Liver (tissue), 9 donors: ENCODE results near the gene WDR44. TPM values are rescaled to one million over a fixed set of nuclear protein-coding genes. Genes with fewer than 3 reads are reported as not detected.

Experiments used
- DNase-seq: peaks from one replicate; pipeline ENCODE4 v3.0.0-alpha.2; 2017; ENCODE audit warnings: low spot score
- H3K27ac ChIP-seq, 2 donors: one replicate each; pipeline ENCODE4 v1.7.0; 2013; ENCODE audit warnings: inconsistent platforms in 2 of 2, low read length in 2 of 2, control low read depth in 1 of 2, low read depth in 1 of 2, mild to moderate bottlenecking in 1 of 2
- H3K27me3 ChIP-seq, 4 donors: one replicate each; pipeline versions ENCODE4 v1.6.1 to v1.7.0; 2013; ENCODE audit warnings: low read length in 3 of 4, inconsistent platforms in 1 of 4, mild to moderate bottlenecking in 1 of 4, moderate library complexity in 1 of 4; ENCODE audit not compliant: control insufficient read depth in 4 of 4, insufficient read depth in 4 of 4
- H3K36me3 ChIP-seq, 4 donors: one replicate each; pipeline versions ENCODE4 v1.6.1 to v1.7.0; 2013; ENCODE audit warnings: low read length in 3 of 4, mild to moderate bottlenecking in 3 of 4, low read depth in 1 of 4, moderate library complexity in 1 of 4; ENCODE audit not compliant: control insufficient read depth in 4 of 4, insufficient read depth in 3 of 4
- H3K4me1 ChIP-seq, 4 donors: one replicate each; pipeline versions ENCODE4 v1.6.1 to v1.7.0; 2013; ENCODE audit warnings: low read length in 3 of 4, mild to moderate bottlenecking in 3 of 4, moderate library complexity in 1 of 4; ENCODE audit not compliant: control insufficient read depth in 4 of 4, insufficient read depth in 4 of 4
- H3K4me3 ChIP-seq, 3 donors: one replicate each; pipeline versions ENCODE4 v1.6.1 to v1.7.0; 2013; ENCODE audit warnings: low read length in 3 of 3, control low read depth in 1 of 3, low read depth in 1 of 3, mild to moderate bottlenecking in 1 of 3
- H3K9ac ChIP-seq, 2 donors: one replicate each; pipeline ENCODE4 v1.7.0; 2013; ENCODE audit warnings: low read length in 2 of 2, mild to moderate bottlenecking in 2 of 2, moderate library complexity in 2 of 2, control low read depth in 1 of 2, low read depth in 1 of 2
- H3K9me3 ChIP-seq, 4 donors: one replicate each; pipeline versions ENCODE4 v1.6.1 to v1.7.0; 2013; ENCODE audit warnings: low read length in 3 of 4; ENCODE audit not compliant: control insufficient read depth in 4 of 4
- EGR1 ChIP-seq, 2 donors: IDR thresholded peaks; 2 replicates each; pipeline ENCODE4 v1.6.1; 2016 to 2018; ENCODE audit warnings: antibody characterized with exemption in 2 of 2, low read depth in 2 of 2
- FOXA2 ChIP-seq: IDR thresholded peaks from 2 replicates; pipeline ENCODE4 v1.6.1; 2016; ENCODE audit warnings: antibody characterized with exemption
- GABPA ChIP-seq, 2 donors: IDR thresholded peaks in 1 of 2; conservative IDR thresholded peaks in 1 of 2; 2 replicates each; pipeline ENCODE4 v1.6.1; 2016; ENCODE audit warnings: antibody characterized with exemption in 2 of 2, mild to moderate bottlenecking in 1 of 2, moderate library complexity in 1 of 2
- HNF4A ChIP-seq, 2 donors: conservative IDR thresholded peaks; 2 replicates each; pipeline ENCODE4 v1.6.1; 2016; ENCODE audit warnings: antibody characterized with exemption in 2 of 2, mild to moderate bottlenecking in 2 of 2
- JUND ChIP-seq, 2 donors: IDR thresholded peaks; 2 replicates each; pipeline ENCODE4 v1.6.1; 2016; ENCODE audit warnings: antibody characterized with exemption in 2 of 2
- NR2F2 ChIP-seq: IDR thresholded peaks from 2 replicates; pipeline ENCODE4 v1.6.1; 2016; ENCODE audit warnings: antibody characterized with exemption
- RAD21 ChIP-seq, 2 donors: IDR thresholded peaks; 2 replicates each; pipeline ENCODE4 v1.6.1; 2016; ENCODE audit warnings: antibody characterized with exemption in 2 of 2, mild to moderate bottlenecking in 2 of 2
- RXRA ChIP-seq, 2 donors: IDR thresholded peaks; 2 replicates each; pipeline ENCODE4 v1.6.1; 2017 to 2018; ENCODE audit warnings: antibody characterized with exemption in 2 of 2, mild to moderate bottlenecking in 1 of 2
- SP1 ChIP-seq: IDR thresholded peaks from 2 replicates; pipeline ENCODE4 v1.6.1; 2018; ENCODE audit warnings: antibody characterized with exemption, mild to moderate bottlenecking
- YY1 ChIP-seq: IDR thresholded peaks from 2 replicates; pipeline ENCODE4 v1.6.1; 2016; ENCODE audit warnings: antibody characterized with exemption, mild to moderate bottlenecking
- WGBS: extraction: QIAGEN DNeasy Blood & Tissue Kit; methylation state at CpG from one replicate; pipeline ENCODE4 v1.1.7; 2013; 5-methylcytosine and 5-hydroxymethylcytosine counted together
- polyA plus RNA-seq, 2 donors: library from polyadenylated mRNA; stranded (reverse) in 1 of 2; unstranded in 1 of 2; fragments of 200-250 nt in 1 of 2; fragments of >200 nt in 1 of 2; fragmentation: Nextera tagmentation in 1 of 2; extraction: Ambion mirVana in 1 of 2; gene quantifications; one replicate each; pipeline versions ENCODE4 v1.2.1 to v1.2.3, GENCODE V29; 2013 to 2015
- total RNA-seq, 2 donors: library from RNA; depleted of rRNA; stranded (reverse); fragments of >200 nt; gene quantifications; one replicate each; pipeline ENCODE4 v1.2.3, GENCODE V29; 2014
- TF ChIP-seq, protein P1 (sequence below): IDR thresholded peaks from 2 replicates; pipeline ENCODE4 v1.6.1; 2016; ENCODE audit warnings: antibody characterized with exemption, mild to moderate bottlenecking
- TF ChIP-seq, protein P2 (sequence below): IDR thresholded peaks from 2 replicates; pipeline ENCODE4 v1.6.1; 2016; ENCODE audit warnings: antibody characterized with exemption
- TF ChIP-seq, protein P3 (sequence below): IDR thresholded peaks from 2 replicates; pipeline ENCODE4 v1.6.1; 2016; ENCODE audit warnings: antibody characterized with exemption
- TF ChIP-seq, protein P4 (sequence below): fragments of 150-350 bp; IDR thresholded peaks from 2 replicates; pipeline ENCODE4 v1.5.1; 2017; ENCODE audit warnings: improper control_type of control experiment, low read depth, low read length; ENCODE audit not compliant: missing input control
- TF ChIP-seq, protein P5 (sequence below): IDR thresholded peaks from 2 replicates; pipeline ENCODE4 v1.6.1; 2016; ENCODE audit warnings: antibody characterized with exemption
- donor health status: healthy.
- donor health status: healthy.
- donor health status: healthy.
- donor health status: healthy.
- donor health status: healthy.

WDR44 gene
- total and polyA plus RNA-seq, 4 donors = 3.9 to 7.5 (median 5.5) TPM

DNA sequence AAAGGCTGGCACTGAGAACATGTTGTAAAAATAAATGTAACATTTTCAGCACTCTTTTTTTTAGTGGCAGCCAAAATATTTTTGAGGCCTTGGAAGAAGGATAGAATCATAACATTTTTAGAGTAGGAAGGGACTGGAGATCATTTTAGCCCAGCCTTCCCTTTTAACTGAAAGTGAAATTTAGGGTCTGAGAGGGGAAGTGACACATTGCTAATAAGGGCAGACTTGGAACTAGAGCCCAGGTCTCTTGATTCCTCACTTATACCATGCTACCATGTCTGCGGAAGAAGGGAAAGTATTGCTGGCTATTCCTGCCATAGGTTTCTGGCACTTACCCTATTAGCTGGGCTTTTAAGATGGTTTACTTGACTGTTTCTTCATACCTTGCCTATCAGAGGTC is 4.8 kb downstream of the WDR44 start:
- no peak for TF ChIP-seq EGR1 (IDR thresholded peaks at IDR 0.05; ENCODE audit: low read depth in 2 of 2)
- TF ChIP-seq RXRA (IDR thresholded peaks at IDR 0.05) = no peak
- TF ChIP-seq, protein P1, sequence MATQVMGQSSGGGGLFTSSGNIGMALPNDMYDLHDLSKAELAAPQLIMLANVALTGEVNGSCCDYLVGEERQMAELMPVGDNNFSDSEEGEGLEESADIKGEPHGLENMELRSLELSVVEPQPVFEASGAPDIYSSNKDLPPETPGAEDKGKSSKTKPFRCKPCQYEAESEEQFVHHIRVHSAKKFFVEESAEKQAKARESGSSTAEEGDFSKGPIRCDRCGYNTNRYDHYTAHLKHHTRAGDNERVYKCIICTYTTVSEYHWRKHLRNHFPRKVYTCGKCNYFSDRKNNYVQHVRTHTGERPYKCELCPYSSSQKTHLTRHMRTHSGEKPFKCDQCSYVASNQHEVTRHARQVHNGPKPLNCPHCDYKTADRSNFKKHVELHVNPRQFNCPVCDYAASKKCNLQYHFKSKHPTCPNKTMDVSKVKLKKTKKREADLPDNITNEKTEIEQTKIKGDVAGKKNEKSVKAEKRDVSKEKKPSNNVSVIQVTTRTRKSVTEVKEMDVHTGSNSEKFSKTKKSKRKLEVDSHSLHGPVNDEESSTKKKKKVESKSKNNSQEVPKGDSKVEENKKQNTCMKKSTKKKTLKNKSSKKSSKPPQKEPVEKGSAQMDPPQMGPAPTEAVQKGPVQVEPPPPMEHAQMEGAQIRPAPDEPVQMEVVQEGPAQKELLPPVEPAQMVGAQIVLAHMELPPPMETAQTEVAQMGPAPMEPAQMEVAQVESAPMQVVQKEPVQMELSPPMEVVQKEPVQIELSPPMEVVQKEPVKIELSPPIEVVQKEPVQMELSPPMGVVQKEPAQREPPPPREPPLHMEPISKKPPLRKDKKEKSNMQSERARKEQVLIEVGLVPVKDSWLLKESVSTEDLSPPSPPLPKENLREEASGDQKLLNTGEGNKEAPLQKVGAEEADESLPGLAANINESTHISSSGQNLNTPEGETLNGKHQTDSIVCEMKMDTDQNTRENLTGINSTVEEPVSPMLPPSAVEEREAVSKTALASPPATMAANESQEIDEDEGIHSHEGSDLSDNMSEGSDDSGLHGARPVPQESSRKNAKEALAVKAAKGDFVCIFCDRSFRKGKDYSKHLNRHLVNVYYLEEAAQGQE = no peak
- TF ChIP-seq SP1 = no peak
- TF ChIP-seq, protein P2, sequence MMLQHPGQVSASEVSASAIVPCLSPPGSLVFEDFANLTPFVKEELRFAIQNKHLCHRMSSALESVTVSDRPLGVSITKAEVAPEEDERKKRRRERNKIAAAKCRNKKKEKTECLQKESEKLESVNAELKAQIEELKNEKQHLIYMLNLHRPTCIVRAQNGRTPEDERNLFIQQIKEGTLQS = no peak
- TF ChIP-seq, protein P3, sequence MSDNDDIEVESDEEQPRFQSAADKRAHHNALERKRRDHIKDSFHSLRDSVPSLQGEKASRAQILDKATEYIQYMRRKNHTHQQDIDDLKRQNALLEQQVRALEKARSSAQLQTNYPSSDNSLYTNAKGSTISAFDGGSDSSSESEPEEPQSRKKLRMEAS = no peak
- TF ChIP-seq RAD21 (IDR thresholded peaks at IDR 0.05) = no peak
- TF ChIP-seq YY1 = no peak
- Histone ChIP-seq H3K4me3 (no peak overlapping the region), H3K36me3 (no peaks in the 10 kb centered on the region), H3K9ac (no peak overlapping the region), H3K9me3 (no peaks in the 10 kb centered on the region), H3K4me1 (peaks cover 4 to 21% (median 16%) of the 10 kb centered on the region in 4 donors), H3K27me3 (no peaks in the 10 kb centered on the region), H3K27ac (no peak overlapping the region)
- DNase-seq = no peak
- WGBS = 83% methylated on average over 1 of the region's 1 CpG

DNA sequence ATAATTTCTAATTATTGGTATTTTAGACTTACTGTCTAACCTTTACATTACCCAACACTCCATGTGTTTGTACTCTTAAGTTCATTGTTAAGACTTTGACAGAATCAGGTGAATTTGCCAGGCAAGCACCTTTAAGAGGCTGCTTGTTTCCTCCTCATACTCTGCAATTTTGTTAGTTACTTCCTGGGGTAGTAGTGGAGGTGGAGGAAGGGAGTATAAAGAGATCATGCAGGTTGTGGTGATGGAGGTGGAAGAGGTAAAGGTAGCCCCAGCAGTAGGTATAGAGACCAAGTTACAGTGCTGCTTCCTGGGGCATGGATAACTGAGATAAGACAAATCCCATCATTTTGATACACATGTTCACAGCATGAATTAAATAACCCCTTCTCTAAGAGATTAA is 6.7 kb downstream of the WDR44 start:
- H3K9me3 ChIP-seq = no peaks in the 10 kb centered on the region
- no peak for DNase-seq
- H3K27me3 ChIP-seq = no peaks in the 10 kb centered on the region
- H3K4me1 ChIP-seq = peaks cover 4 to 21% (median 11%) of the 10 kb centered on the region in 4 donors
- no peaks in the 10 kb centered on the region for H3K36me3 ChIP-seq
- H3K9ac ChIP-seq = no peak overlapping the region
- H3K27ac ChIP-seq = no peak overlapping the region
- no peak overlapping the region for H3K4me3 ChIP-seq
- TF ChIP-seq GABPA (IDR thresholded peaks at IDR 0.05 in 1 of 2, conservative IDR thresholded peaks at IDR 0.05 in 1 of 2) (no peak), FOXA2 (no peak), NR2F2 (no peak), HNF4A (conservative IDR thresholded peaks at IDR 0.05) (no peak), JUND (IDR thresholded peaks at IDR 0.05) (no peak)
- TF ChIP-seq, protein P1 = no peak
- TF ChIP-seq, protein P4, sequence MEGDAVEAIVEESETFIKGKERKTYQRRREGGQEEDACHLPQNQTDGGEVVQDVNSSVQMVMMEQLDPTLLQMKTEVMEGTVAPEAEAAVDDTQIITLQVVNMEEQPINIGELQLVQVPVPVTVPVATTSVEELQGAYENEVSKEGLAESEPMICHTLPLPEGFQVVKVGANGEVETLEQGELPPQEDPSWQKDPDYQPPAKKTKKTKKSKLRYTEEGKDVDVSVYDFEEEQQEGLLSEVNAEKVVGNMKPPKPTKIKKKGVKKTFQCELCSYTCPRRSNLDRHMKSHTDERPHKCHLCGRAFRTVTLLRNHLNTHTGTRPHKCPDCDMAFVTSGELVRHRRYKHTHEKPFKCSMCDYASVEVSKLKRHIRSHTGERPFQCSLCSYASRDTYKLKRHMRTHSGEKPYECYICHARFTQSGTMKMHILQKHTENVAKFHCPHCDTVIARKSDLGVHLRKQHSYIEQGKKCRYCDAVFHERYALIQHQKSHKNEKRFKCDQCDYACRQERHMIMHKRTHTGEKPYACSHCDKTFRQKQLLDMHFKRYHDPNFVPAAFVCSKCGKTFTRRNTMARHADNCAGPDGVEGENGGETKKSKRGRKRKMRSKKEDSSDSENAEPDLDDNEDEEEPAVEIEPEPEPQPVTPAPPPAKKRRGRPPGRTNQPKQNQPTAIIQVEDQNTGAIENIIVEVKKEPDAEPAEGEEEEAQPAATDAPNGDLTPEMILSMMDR = no peak
- TF ChIP-seq, protein P5, sequence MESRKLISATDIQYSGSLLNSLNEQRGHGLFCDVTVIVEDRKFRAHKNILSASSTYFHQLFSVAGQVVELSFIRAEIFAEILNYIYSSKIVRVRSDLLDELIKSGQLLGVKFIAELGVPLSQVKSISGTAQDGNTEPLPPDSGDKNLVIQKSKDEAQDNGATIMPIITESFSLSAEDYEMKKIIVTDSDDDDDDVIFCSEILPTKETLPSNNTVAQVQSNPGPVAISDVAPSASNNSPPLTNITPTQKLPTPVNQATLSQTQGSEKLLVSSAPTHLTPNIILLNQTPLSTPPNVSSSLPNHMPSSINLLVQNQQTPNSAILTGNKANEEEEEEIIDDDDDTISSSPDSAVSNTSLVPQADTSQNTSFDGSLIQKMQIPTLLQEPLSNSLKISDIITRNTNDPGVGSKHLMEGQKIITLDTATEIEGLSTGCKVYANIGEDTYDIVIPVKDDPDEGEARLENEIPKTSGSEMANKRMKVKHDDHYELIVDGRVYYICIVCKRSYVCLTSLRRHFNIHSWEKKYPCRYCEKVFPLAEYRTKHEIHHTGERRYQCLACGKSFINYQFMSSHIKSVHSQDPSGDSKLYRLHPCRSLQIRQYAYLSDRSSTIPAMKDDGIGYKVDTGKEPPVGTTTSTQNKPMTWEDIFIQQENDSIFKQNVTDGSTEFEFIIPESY = no peak
- TF ChIP-seq, protein P2 = no peak
